HG03575 (cell line): Measurements from ENCODE around the gene RHBG.

Experiments
- ATAC-seq: cut with Tn5 transposase; IDR thresholded peaks from one replicate; pipeline ENCODE4 v1.9.1; 2021; ENCODE audit not compliant: unreplicated experiment, insufficient number of reproducible peaks, low FRiP score; ENCODE audit errors: extremely low read depth

RHBG gene

GRCh38 chr1:156401041-156401574 is 32.1 kb downstream of the RHBG start:
- no peak for ATAC-seq

- no peak for ATAC-seq
Measured at GRCh38 chr1:156401681-156402081, 32.7 kb downstream of the RHBG start.

GRCh38 chr1:156402331-156403020 is 33.5 kb downstream of the RHBG start:
- ATAC-seq: no peak

GRCh38 chr1:156405670-156406069 is 36.7 kb downstream of the RHBG start:
- ATAC-seq: no peak

GRCh38 chr1:156406251-156406650 is 37.2 kb downstream of the RHBG start:
- no peak for ATAC-seq

GRCh38 chr1:156407344-156407743 is 38.3 kb downstream of the RHBG start:
- ATAC-seq: no peak

GRCh38 chr1:156407760-156408159 is 38.7 kb downstream of the RHBG start:
- no peak for ATAC-seq

GRCh38 chr1:156409439-156409838 is 40.4 kb downstream of the RHBG start:
- ATAC-seq: no peak

- no peak for ATAC-seq
Measured at GRCh38 chr1:156410238-156410637, 41.2 kb downstream of the RHBG start.

- no peak for ATAC-seq
Measured at GRCh38 chr1:156410740-156411139, 41.7 kb downstream of the RHBG start.

- no peak for ATAC-seq
Measured at GRCh38 chr1:156412653-156413321, 43.8 kb downstream of the RHBG start.

GRCh38 chr1:156413391-156414246 is 44.6 kb downstream of the RHBG start:
- no peak for ATAC-seq

GRCh38 chr1:156414461-156415064 is 45.6 kb downstream of the RHBG start:
- ATAC-seq: no peak

- no peak for ATAC-seq
Measured at GRCh38 chr1:156416993-156417392, 48.0 kb downstream of the RHBG start.

- no peak for ATAC-seq
Measured at GRCh38 chr1:156417401-156418020, 48.5 kb downstream of the RHBG start.

- no peak for ATAC-seq
Measured at GRCh38 chr1:156418416-156419070, 49.5 kb downstream of the RHBG start.

- no peak for ATAC-seq
Measured at GRCh38 chr1:156419854-156420204, 50.8 kb downstream of the RHBG start.

GRCh38 chr1:156420205-156421061 is 51.4 kb downstream of the RHBG start:
- no peak for ATAC-seq
